ENCODE measurements around the gene NSMCE1.

DNA sequence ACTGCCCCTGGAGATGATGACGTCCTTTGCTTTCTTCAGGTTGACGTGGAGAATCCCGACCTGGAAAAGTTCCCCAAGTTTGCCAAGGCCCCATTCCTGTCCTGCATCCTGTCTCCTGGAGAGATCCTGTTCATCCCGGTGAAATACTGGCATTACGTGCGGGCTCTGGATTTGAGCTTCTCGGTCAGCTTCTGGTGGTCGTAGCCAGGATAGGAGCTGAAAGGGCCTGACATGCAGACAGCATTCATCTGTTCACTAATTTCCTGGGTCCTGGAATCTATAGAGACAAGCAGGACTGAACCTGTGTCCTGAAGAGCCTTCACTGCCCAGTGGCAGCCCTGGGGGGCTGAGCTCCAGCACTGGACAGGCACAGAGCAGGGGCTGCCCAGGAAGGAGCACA, 48.0 kb downstream of the NSMCE1 start:
- TF ChIP-seq, protein P1, sequence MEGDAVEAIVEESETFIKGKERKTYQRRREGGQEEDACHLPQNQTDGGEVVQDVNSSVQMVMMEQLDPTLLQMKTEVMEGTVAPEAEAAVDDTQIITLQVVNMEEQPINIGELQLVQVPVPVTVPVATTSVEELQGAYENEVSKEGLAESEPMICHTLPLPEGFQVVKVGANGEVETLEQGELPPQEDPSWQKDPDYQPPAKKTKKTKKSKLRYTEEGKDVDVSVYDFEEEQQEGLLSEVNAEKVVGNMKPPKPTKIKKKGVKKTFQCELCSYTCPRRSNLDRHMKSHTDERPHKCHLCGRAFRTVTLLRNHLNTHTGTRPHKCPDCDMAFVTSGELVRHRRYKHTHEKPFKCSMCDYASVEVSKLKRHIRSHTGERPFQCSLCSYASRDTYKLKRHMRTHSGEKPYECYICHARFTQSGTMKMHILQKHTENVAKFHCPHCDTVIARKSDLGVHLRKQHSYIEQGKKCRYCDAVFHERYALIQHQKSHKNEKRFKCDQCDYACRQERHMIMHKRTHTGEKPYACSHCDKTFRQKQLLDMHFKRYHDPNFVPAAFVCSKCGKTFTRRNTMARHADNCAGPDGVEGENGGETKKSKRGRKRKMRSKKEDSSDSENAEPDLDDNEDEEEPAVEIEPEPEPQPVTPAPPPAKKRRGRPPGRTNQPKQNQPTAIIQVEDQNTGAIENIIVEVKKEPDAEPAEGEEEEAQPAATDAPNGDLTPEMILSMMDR (conservative IDR thresholded peaks at IDR 0.05; ENCODE audit: low read depth, low read length): no peak
- no peak for TF ChIP-seq POLR2A (IDR thresholded peaks at IDR 0.05; ENCODE audit: low read depth, low read length)
- TF ChIP-seq RFX5 (IDR thresholded peaks at IDR 0.05; ENCODE audit: low read depth, low read length): no peak
- TF ChIP-seq, protein P2, sequence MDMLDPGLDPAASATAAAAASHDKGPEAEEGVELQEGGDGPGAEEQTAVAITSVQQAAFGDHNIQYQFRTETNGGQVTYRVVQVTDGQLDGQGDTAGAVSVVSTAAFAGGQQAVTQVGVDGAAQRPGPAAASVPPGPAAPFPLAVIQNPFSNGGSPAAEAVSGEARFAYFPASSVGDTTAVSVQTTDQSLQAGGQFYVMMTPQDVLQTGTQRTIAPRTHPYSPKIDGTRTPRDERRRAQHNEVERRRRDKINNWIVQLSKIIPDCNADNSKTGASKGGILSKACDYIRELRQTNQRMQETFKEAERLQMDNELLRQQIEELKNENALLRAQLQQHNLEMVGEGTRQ (IDR thresholded peaks at IDR 0.05; ENCODE audit: low read depth, low read length): no peak
- no peak for TF ChIP-seq CHD1 (IDR thresholded peaks at IDR 0.05; ENCODE audit: low read depth, low read length)
- no peak for TF ChIP-seq CEBPB (IDR thresholded peaks at IDR 0.05; ENCODE audit: low read depth, low read length)
- no peak for TF ChIP-seq MXI1 (IDR thresholded peaks at IDR 0.05; ENCODE audit: borderline replicate concordance, low read depth, low read length)
- no peak for TF ChIP-seq BHLHE40 (IDR thresholded peaks at IDR 0.05; ENCODE audit: low read depth, low read length)
- TF ChIP-seq RAD21 (IDR thresholded peaks at IDR 0.05; ENCODE audit: low read length): no peak
- TF ChIP-seq MAFK (IDR thresholded peaks at IDR 0.05; ENCODE audit: low read depth, low read length): no peak
- TF ChIP-seq RCOR1 (IDR thresholded peaks at IDR 0.05; ENCODE audit: insufficient replicate concordance, low read length): no peak
- TF ChIP-seq SMC3 (IDR thresholded peaks at IDR 0.05; ENCODE audit: low read depth, low read length): no peak
